Common myeloid progenitor, CD34-positive (primary cell): ENCODE measurements around the gene MORN5.

Experiments used
- CTCF ChIA-PET: fragments of 350-600 bp; sonication (Branson Sonifier 250); formaldehyde crosslinking; loops from one replicate; lab custom pipeline; 2021; ENCODE audit warnings: antibody characterized with exemption; lab: Charles Lee
- POLR2A ChIA-PET: fragments of 350-600 bp; sonication (Branson Sonifier 250); formaldehyde crosslinking; loops from one replicate; lab custom pipeline; 2021; ENCODE audit warnings: antibody characterized with exemption; lab: Charles Lee
- DNase-seq, 3 donors: peaks; one replicate each; pipeline versions ENCODE4 v3.0.0 to v3.0.0-alpha.2; 2013
- H3K27ac ChIP-seq, 2 experiments: 1 replicate in 1 of 2; 2 replicates in 1 of 2; pipeline ENCODE4 v1.7.0; 2013; ENCODE audit warnings: inconsistent platforms in 2 of 2, low read length in 2 of 2, mild to moderate bottlenecking in 2 of 2, low read depth in 1 of 2, moderate library complexity in 1 of 2; ENCODE audit not compliant: severe bottlenecking in 2 of 2, insufficient read depth in 1 of 2, poor library complexity in 1 of 2
- H3K27me3 ChIP-seq, 5 experiments: replicated peaks in 2 of 5; 1 replicate in 3 of 5; 2 replicates in 2 of 5; pipeline versions ENCODE4 v1.6.1 to v1.7.0; 2013; ENCODE audit warnings: low read length in 4 of 5, mild to moderate bottlenecking in 2 of 5, moderate library complexity in 2 of 5, inconsistent platforms in 1 of 5; ENCODE audit not compliant: insufficient read depth in 5 of 5, control insufficient read depth in 4 of 5
- H3K36me3 ChIP-seq, 4 experiments: 1 replicate in 2 of 4; 2 replicates in 2 of 4; pipeline versions ENCODE4 v1.6.1 to v1.7.0; 2013; ENCODE audit warnings: low read length in 3 of 4, control low read depth in 1 of 4, mild to moderate bottlenecking in 1 of 4; ENCODE audit not compliant: control insufficient read depth in 4 of 4, insufficient read depth in 4 of 4
- H3K4me1 ChIP-seq, 4 experiments: 1 replicate in 3 of 4; 2 replicates in 1 of 4; pipeline versions ENCODE4 v1.6.1 to v1.7.1; 2013; ENCODE audit warnings: low read length in 3 of 4, mild to moderate bottlenecking in 3 of 4, control low read depth in 1 of 4, inconsistent platforms in 1 of 4, moderate library complexity in 1 of 4; ENCODE audit not compliant: control insufficient read depth in 4 of 4, insufficient read depth in 4 of 4; ENCODE audit errors: control extremely low read depth in 1 of 4
- H3K4me3 ChIP-seq, 7 experiments: 1 replicate in 4 of 7; 2 replicates in 3 of 7; pipeline versions ENCODE4 v1.5.1 to v1.7.0; 2013; ENCODE audit warnings: mild to moderate bottlenecking in 7 of 7, low read length in 6 of 7, moderate library complexity in 6 of 7, inconsistent platforms in 2 of 7, low read depth in 2 of 7, control low read depth in 1 of 7; ENCODE audit not compliant: insufficient read depth in 4 of 7, control insufficient read depth in 1 of 7; ENCODE audit errors: extremely low read depth in 1 of 7
- H3K9me3 ChIP-seq, 5 experiments: 1 replicate in 4 of 5; 2 replicates in 1 of 5; pipeline versions ENCODE4 v1.6.1 to v1.7.1; 2013; ENCODE audit warnings: low read length in 4 of 5, mild to moderate bottlenecking in 2 of 5, inconsistent platforms in 1 of 5, low read depth in 1 of 5, moderate library complexity in 1 of 5; ENCODE audit not compliant: control insufficient read depth in 4 of 5, insufficient read depth in 2 of 5; ENCODE audit errors: control extremely low read depth in 1 of 5
- WGBS: methylation state at CpG from one replicate; pipeline ENCODE4 v1.1.5; 2013; ENCODE audit not compliant: insufficient coverage; 5-methylcytosine and 5-hydroxymethylcytosine counted together

MORN5 gene

DNA sequence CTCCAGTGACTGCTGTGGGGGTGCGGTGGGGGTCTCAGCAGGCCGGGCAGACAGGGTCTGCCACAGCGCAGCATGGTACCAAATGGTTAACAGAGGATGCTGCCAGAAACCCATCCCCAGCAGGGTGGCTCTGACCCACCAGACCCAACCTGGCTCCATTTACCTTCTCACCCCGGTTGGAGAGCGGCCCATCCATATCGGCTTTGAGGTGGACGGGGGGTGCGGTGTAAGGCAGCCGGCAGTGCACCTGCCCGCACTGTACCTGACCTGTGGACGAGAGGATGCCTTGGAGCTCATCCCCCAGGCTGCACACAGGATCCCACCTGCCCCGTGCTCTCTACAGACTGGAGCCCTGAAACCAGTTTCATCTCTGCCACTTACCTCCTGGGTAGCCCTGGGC lies 49.7 kb downstream of the MORN5 start:
- Histone ChIP-seq H3K9me3 (no peaks in the 10 kb centered on the region), H3K27ac (no peak overlapping the region), H3K4me3 (no peak overlapping the region), H3K36me3 (no peaks in the 10 kb centered on the region), H3K4me1 (peaks cover 0 to 14% (median 11%) of the 10 kb centered on the region in 4 experiments), H3K27me3 (peaks cover 0 to 27% (median 10%) of the 10 kb centered on the region in 5 experiments)
- 96% methylated on average over 12 of the region's 12 CpGs for WGBS
- POLR2A ChIA-PET, result no interaction called here
- DNase-seq, result no peak
- CTCF ChIA-PET, result interaction anchor here (0.9 kb wide), 1 partner anchor 9 kb away, joined by 3 read pairs; no protein-coding TSS in a partner anchor

DNA sequence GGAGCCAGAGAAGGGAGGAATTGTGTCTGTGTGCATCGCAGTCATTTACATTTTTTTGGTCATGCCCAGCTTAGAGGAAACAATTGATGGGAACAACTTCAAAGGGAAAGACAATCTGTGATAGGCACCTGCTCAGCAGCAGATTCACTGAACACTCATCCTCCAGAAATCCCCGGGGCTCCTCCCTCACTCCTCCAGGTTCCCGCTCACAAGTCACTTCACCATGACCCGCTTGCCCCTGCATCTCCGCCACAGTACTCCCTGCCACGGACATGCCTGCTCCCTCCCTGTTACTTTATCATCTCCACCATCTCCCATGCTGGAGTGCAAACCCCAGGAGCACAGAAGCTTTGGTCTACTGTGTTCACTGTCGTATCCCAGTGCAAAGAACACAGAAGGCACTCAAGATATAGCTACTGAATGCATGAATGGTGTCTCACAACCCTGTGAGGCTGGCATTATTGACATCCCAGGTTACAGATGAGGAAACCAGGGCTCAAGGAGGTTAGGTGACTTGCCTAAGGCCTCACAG lies 52.8 kb downstream of the MORN5 start:
- peaks cover 0 to 27% (median 10%) of the 10 kb centered on the region in 5 experiments for H3K27me3 ChIP-seq
- WGBS, result 90% methylated on average over 6 of the region's 7 CpGs
- H3K4me3 ChIP-seq, result no peak overlapping the region
- H3K27ac ChIP-seq, result no peak overlapping the region
- H3K36me3 ChIP-seq, result no peaks in the 10 kb centered on the region
- peaks cover 2 to 31% (median 25%) of the 10 kb centered on the region in 4 experiments for H3K4me1 ChIP-seq
- no peak for DNase-seq
- ChIA-PET POLR2A (no interaction called here), CTCF (interaction anchor here (0.9 to 2.0 kb wide), 4 partner anchors 21 to 137 kb away, joined by 3 to 7 read pairs (median 3); no protein-coding TSS in a partner anchor)
- no peaks in the 10 kb centered on the region for H3K9me3 ChIP-seq

DNA sequence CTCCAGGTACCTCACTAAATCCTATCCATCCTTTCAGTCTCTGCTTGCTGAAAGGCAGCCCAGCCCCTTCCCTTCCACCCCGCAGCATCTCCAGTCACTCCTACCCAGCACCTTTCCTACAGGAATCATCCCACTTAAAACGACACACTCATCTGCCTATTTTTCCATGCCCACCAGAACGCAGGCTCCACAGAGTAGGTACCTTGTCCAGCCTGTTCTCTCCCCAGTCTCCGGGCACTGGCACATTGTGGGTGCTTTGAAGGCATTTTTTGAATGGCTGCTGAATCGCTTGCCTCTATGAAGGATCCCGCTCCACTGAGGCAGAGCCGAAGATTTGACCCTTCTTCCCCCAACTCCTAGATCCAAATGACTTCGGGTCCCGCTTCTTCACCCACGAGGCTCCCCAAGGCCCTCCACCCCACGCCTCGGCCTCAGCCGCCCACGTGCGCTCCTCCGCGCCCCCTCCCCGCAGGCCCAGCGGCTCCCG lies 53.4 kb downstream of the MORN5 start:
- Histone ChIP-seq H3K27me3 (peaks cover 0 to 27% (median 10%) of the 10 kb centered on the region in 5 experiments), H3K9me3 (no peaks in the 10 kb centered on the region), H3K4me3 (peak overlapping the region in 4 of 7 experiments; percentile 52 to 68 (median 58)), H3K4me1 (peaks cover 4 to 37% (median 31%) of the 10 kb centered on the region in 4 experiments), H3K36me3 (no peaks in the 10 kb centered on the region), H3K27ac (no peak overlapping the region)
- ChIA-PET CTCF (interaction anchor here (1.3 kb wide), 1 partner anchor 33 kb away, joined by 3 read pairs; no protein-coding TSS in a partner anchor), POLR2A (interaction anchor here (0.9 kb wide), 1 partner anchor 191 kb away, joined by 3 read pairs; no protein-coding TSS in a partner anchor)
- WGBS, result 45% methylated on average over 15 of the region's 20 CpGs
- DNase-seq, result no peak

DNA sequence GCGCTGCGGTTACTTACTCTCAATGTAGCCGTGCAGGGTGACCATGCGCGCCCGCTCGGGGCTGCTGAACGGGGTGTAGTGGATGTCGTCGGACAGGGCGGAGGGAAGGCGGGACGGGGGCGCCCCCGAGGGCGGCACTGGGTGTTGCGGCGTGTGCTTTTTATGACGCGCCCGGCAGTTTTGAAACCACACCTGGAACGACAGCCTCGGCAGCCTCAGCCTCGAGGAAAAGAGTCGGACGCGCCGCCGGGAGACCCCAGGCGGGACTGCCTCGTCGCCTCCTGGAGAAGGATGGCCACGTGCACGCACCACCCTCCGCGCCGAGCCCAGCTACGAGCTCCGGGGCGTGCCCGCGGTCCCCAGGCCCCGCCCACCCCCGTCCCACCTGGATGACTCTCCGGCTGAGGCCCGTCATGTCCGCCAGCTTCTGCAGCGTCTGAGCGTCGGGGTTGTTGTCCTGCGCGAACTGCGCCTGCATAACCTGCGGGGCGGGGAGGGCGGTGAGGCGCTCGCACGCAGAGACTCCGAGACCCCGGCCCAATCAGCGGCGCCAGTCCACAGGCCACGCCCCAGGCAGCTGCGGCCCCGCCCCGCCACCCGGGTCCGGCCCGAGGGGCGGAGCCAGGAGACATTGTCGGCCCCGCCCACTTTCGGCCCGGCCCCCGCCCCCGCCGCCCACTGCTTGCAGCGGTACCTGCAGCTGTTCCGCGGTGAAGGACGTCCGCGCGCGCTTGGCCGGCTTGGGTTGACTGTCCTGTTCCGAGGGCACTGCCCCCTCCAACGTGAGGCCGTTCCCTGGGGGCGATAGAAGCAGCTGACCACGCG lies 54.1 kb downstream of the MORN5 start:
- H3K4me1 ChIP-seq, result peaks cover 4 to 44% (median 38%) of the 10 kb centered on the region in 4 experiments
- CTCF ChIA-PET, result interaction anchor here (0.9 to 1.3 kb wide), 2 partner anchors 9 to 34 kb away, joined by 3 to 4 read pairs; no protein-coding TSS in a partner anchor

DNA sequence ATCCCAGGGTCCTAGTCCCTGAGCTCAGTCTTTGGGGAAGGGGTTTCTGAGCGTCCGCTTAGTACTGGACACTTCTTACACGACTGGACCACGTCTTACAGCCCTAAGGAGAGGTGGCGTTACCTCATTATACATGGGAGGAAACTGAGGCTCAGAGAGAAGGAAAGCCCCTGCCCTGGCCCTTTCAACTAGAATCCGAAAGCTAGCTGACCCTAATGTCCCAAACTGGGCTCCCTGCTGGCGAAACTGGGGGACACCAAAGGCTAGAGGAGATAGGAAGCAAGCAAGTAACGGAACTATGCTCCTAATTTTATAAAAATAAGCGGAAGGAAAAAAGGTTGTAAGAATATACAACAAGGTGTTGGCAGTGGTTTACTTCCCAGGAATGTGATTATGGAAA lies 54.8 kb downstream of the MORN5 start:
- DNase-seq, result no peak
- CTCF ChIA-PET, result interaction anchor here (0.9 to 1.3 kb wide), 2 partner anchors 9 to 35 kb away, joined by 3 to 4 read pairs; no protein-coding TSS in a partner anchor
- POLR2A ChIA-PET, result interaction anchor here (0.5 kb wide), 1 partner anchor 655 kb away, joined by 3 read pairs; no protein-coding TSS in a partner anchor
- peaks cover 4 to 51% (median 45%) of the 10 kb centered on the region in 4 experiments for H3K4me1 ChIP-seq
- no peaks in the 10 kb centered on the region for H3K9me3 ChIP-seq
- no peaks in the 10 kb centered on the region for H3K36me3 ChIP-seq
- peaks cover 0 to 27% (median 10%) of the 10 kb centered on the region in 5 experiments for H3K27me3 ChIP-seq
- WGBS, result 94% methylated on average over 9 of the region's 9 CpGs
- H3K4me3 ChIP-seq, result peak overlapping the region in 5 of 7 experiments; percentile 17 to 68 (median 46)
- H3K27ac ChIP-seq, result no peak overlapping the region

More for the DNA sequence above, 54.1 kb downstream of the MORN5 start:
- POLR2A ChIA-PET, result interaction anchor here (0.9 kb wide), 1 partner anchor 190 kb away, joined by 3 read pairs; no protein-coding TSS in a partner anchor
- Histone ChIP-seq H3K9me3 (no peaks in the 10 kb centered on the region), H3K36me3 (no peaks in the 10 kb centered on the region), H3K27me3 (peaks cover 0 to 27% (median 10%) of the 10 kb centered on the region in 5 experiments), H3K4me3 (peak overlapping the region in 6 of 7 experiments; percentile 19 to 68 (median 54)), H3K27ac (no peak overlapping the region)
- DNase-seq, result peak; percentile 73 to 91 (median 87)
- WGBS, result under 1% methylated on average over 85 of the region's 93 CpGs

DNA sequence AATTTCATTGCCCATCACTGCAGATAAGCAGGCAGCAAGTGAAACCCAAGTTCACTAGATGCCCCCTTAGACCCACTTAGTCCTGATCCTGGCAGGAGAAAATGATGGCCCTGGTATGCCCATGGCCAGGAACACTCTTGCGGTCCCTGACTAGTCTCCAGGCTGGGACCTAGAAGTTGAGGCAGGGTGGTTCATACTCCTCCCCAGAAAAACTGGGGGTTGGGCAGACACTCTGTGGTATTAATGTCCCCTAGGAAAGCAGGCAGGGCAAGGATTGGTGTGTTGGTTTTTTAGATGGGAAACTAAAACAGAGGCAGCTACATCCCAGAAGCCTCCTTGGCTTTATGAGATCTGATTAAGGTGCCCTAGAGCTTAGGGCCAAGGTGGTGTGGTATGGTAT lies 56.0 kb downstream of the MORN5 start:
- H3K27ac ChIP-seq, result no peak overlapping the region
- 100% methylated on average over 1 of the region's 1 CpG for WGBS
- H3K4me3 ChIP-seq, result no peak overlapping the region
- no peak for DNase-seq
- peaks cover 0 to 31% (median 10%) of the 10 kb centered on the region in 5 experiments for H3K27me3 ChIP-seq
- ChIA-PET CTCF (interaction anchor here (0.9 to 1.5 kb wide), 6 partner anchors 8 to 231 kb away, joined by 3 to 4 read pairs (median 3); no protein-coding TSS in a partner anchor), POLR2A (no interaction called here)
- H3K36me3 ChIP-seq, result no peaks in the 10 kb centered on the region
- H3K9me3 ChIP-seq, result no peaks in the 10 kb centered on the region
- H3K4me1 ChIP-seq, result peaks cover 5 to 61% (median 56%) of the 10 kb centered on the region in 4 experiments
